Choroid plexus epithelial cell (primary cell): Measurements from ENCODE around the gene USP32.

ENCODE experiments used
- DNase-seq: peaks from one replicate; pipeline ENCODE4 v3.0.0-alpha.2; 2010; ENCODE audit warnings: low read depth
- H3K4me3 ChIP-seq: 2 replicates; pipeline ENCODE4 v1.5.1; 2011; ENCODE audit warnings: low read depth, mild to moderate bottlenecking, control low read depth, low read length, moderate library complexity
- TF ChIP-seq, protein P1 (sequence below): conservative IDR thresholded peaks from 2 replicates; pipeline ENCODE4 v1.5.1; 2011; ENCODE audit warnings: low read depth, mild to moderate bottlenecking, control low read depth, inconsistent platforms, low read length, moderate library complexity

Gene USP32

DNA sequence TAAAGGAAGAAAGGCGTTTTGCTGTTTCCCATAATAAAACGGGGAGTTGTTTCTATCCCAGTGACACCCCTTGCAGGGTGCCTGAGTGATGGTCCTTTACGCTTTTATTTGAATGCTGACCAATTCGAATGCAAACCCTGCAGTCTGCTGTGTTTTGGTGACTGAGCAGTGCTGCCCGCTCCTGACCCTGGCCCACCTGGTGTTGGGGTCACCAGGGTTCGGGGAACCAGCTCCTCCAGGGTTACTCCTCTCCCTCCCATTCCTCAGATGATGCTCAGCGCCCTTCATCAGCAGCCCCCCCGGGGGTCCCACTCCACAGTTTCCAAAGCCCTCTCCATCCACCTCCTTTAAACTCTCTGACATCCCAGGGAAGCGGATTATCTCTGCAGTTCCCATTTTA, 236.1 kb downstream of the USP32 start:
- no peak for DNase-seq
- TF ChIP-seq, protein P1, sequence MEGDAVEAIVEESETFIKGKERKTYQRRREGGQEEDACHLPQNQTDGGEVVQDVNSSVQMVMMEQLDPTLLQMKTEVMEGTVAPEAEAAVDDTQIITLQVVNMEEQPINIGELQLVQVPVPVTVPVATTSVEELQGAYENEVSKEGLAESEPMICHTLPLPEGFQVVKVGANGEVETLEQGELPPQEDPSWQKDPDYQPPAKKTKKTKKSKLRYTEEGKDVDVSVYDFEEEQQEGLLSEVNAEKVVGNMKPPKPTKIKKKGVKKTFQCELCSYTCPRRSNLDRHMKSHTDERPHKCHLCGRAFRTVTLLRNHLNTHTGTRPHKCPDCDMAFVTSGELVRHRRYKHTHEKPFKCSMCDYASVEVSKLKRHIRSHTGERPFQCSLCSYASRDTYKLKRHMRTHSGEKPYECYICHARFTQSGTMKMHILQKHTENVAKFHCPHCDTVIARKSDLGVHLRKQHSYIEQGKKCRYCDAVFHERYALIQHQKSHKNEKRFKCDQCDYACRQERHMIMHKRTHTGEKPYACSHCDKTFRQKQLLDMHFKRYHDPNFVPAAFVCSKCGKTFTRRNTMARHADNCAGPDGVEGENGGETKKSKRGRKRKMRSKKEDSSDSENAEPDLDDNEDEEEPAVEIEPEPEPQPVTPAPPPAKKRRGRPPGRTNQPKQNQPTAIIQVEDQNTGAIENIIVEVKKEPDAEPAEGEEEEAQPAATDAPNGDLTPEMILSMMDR: no peak
- H3K4me3 ChIP-seq: no peak overlapping the region

DNA sequence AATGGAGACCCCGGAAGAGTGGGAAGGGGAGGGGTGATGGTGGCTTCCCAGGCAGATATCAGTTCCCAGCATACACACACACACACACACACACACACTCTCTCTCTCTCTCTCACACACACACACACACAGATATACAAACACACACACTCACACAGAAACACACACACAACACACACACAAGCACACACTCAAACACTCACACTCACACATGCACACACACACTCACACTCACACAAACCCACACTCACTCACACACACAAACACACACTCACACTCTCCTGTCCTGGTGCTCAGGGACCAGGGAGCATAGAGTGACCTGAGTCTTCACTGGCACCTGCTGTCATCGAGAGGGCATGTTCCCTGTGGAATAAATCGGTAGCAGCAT, 236.5 kb downstream of the USP32 start:
- no peak overlapping the region for H3K4me3 ChIP-seq
- DNase-seq: no peak
- TF ChIP-seq, protein P1: no peak

DNA sequence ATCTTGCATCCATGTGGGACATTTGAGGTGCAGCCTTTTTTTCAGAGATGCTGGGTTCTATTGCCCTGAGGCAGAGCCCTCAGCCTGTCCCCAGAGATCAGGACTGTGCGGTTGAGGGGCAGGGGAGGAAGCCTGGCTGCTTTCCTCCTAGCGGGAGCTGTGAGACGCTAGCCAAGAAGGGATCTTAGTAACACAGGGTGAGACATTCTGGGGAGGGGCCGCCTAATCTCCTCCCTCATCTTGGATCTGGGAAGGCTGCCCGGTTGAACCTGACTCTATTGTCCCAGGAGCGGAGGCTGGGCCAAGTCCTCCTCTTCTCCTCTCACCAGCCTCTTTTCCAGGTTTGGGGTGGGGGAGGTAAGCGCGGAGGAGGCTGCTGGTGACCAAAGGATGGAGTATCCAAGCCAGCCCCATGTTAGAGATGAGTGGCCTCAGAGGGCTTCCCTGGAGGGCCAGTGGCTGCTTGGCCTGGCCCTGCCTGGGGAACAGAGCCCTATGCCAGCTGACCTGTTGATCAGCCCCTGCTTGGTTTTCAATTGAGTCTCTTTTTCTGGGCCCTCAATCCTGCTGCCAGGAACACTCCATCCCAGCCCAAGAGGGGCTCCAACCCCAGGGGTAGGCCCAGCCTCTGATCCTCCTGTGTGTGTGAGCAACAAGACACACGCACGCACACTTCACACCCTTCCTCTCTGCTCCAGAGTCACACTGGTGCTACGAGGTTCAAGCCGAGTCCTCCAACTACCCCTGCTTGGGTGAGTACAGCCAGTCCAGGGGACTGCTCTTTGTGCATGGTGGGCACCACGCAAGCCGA, 237.1 kb downstream of the USP32 start:
- DNase-seq: peak; percentile 66
- TF ChIP-seq, protein P1: no peak
- no peak overlapping the region for H3K4me3 ChIP-seq

DNA sequence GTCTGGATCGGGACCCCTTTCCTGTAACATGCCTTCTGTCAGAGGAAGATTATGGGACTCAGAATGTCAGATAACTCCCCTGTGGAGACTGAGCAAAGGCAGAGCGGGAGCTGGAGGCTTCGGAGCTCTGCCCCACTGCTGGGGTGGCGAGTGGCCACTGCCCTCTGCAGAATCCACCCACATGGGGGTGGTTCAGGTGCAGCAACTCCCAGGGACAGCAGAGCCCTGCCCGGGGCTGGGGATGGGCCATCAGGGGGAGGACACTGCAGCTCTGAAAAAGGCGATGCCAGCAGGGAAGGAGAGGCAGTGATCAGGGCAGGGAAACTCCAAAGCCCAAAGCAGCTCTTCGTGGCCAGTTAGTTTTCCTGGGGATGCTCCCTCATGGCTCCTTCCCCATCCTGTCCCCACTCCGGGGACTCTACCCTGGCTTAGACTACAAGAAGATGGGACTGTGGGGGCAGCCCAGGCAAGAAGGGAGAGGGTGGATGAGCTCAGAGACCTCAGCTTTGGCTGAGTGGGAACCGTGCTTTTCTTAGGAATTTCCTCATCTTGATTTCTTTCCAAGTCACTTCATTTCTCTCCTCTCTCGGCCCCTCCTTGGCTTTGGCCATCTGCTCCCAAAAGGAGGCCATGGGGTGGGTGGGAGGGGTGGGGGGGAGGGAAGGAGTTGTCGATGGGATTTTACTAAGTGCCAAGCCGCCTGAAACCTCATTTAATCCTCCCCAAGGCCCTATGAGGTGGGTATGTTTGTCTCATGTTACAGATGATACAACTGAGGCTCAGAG, 238.1 kb downstream of the USP32 start:
- H3K4me3 ChIP-seq: no peak overlapping the region
- DNase-seq: no peak
- TF ChIP-seq, protein P1: no peak

DNA sequence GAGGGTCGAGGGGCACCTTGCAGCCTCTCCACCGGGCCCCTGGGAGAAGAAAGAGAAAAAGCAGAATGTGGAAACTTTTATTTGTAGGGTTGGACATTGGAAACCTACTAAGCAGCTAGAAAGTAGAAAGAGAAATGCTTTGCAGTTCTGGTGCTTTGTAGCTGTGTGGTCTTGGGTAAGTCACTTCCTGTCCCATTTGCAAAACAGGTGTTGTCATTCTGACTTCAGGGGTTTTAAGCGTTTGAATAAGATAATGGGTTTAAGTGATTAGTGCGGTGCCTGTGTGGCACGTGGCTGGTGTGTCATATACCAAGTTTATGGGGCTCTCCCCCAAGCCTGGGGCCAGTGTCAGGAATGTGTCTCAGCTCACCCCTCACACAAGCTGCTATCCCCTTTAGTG, 240.6 kb downstream of the USP32 start:
- no peak for DNase-seq
- H3K4me3 ChIP-seq: no peak overlapping the region
- TF ChIP-seq, protein P1: no peak

DNA sequence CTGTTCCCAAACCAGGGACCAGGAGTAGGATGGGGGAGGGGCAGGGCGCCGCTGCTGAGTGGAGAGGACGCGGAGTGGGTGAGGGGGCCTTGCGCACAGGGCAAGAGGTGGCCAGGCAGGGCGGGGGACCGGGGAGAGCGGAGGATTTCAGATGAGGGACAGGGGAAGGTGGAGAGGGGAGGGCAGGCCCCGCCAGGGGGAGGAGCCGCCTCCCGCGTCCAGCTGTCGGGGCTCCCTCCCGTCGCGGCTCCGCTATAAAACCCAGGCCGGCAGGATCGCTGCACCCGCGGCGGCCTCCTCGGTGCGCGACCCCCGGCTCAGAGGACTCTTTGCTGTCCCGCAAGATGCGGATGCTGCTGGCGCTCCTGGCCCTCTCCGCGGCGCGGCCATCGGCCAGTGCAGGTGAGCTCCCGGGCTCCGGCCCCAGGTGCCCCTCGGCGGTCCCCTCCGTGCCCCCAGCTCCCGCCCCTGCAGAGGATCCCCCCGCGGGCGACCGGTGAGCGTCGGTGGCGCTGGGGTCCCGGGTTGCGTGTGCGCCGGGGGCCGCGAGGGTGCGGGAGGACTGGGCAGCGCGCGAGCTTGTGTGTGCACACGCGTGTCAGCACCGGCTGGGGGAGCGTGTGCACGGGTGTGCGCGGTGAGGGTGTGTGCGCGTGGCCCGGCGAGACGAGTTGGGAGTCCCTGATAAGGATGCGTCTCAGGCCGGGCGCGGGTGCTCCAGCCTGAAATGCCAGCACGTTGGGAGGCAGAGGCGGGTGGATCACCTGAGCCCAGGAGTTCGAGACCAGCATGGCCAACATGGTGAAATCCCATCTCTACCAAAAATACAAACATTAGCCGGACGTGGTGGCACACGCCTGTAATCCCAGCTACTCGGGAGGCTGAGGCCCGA, 242.0 kb downstream of the USP32 start, which contains the start of gene CA4:
Gene CA4, plus strand, starts transcription at position 283 of the 892 bp plus-strand sequence. Its CDS starts 62 bp downstream, at position 345.
- H3K4me3 ChIP-seq: no peak within 1 kb of the TSS
- TF ChIP-seq, protein P1: no peak

More for the DNA sequence above, 242.0 kb downstream of the USP32 start, which contains the start of gene CA4:
- no peak for DNase-seq
